GM12891 (cell line): ENCODE measurements around the gene SIRT1.

ENCODE experiments used
- PAX5 ChIP-seq: IDR thresholded peaks from 2 replicates; pipeline ENCODE4 v1.6.1; 2011; ENCODE audit warnings: low read length, moderate library complexity, mild to moderate bottlenecking; ENCODE audit not compliant: insufficient read depth, severe bottlenecking
- POLR2A ChIP-seq: IDR thresholded peaks from 2 replicates; pipeline ENCODE4 v1.6.1; 2011; ENCODE audit warnings: low read depth, low read length, control low read depth
- POLR2AphosphoS5 ChIP-seq: IDR thresholded peaks from 2 replicates; pipeline ENCODE4 v1.6.1; 2011; ENCODE audit warnings: low read depth, low read length, control low read depth
- SPI1 ChIP-seq: IDR thresholded peaks from 2 replicates; pipeline ENCODE4 v1.6.1; 2011; ENCODE audit warnings: low read depth, low read length, control low read depth
- TAF1 ChIP-seq: IDR thresholded peaks from 2 replicates; pipeline ENCODE4 v1.6.1; 2011; ENCODE audit warnings: low read depth, low read length, control low read depth

DNA sequence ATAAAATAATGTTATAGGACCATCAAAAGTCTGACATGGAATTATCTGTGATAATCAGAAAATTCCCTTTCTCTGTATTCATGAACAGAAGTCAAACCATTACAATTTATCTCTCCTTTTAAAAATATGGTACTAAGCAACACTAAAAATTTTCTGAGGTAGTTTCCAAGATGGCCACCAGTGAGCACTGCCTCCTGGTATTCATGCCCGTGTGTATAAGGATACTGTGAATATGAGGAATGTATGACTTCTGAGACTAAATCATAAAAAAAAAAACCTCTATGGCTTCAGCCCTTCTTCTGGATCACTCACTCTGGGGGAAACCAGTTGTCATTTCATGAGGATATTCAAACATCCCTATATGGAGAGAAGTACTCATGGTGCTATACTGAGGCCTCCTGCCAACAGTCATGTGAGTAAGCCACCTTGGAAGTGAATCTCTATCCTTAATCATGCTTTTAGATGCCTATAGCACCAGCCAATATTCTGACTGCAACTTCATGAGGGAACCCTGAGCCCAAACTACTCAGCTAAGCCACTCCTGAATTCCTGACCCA lies 41.1 kb downstream of the SIRT1 start:
- TF ChIP-seq SPI1 = no peak
- TF ChIP-seq POLR2AphosphoS5 = no peak
- no peak for TF ChIP-seq TAF1
- no peak for TF ChIP-seq POLR2A
- no peak for TF ChIP-seq PAX5
